SIG-M5 (cell line): Measurements from ENCODE around the gene CCDC71.

Experiments
- DNase-seq: peaks from one replicate; lab custom pipeline; 2025; lab: John Stamatoyannopoulos, UW

CCDC71 gene

DNA sequence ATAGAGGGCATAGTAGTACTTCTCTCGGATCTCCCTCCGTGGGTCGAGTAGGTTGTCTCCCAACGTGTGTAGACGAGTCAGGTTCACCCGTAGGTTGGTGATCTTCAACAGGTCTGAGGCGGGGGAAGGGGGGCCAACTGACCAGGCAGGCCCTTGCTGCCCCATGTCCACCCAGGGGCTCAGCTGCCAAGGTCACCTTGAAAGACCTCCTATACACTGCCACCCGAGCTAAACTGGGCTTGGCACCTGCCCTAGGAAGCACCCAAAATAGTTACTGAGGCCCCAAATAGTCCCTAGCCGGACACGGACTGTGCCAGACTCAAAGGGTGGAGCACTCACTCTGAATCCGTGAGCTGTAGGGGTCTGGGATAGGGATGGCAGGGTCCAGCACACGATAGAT is 35.1 kb downstream of the CCDC71 start:
- no peak for DNase-seq

- DNase-seq, result no peak
Observed at GRCh38 chr3:49124991-49125670, 41.0 kb downstream of the CCDC71 start.

- DNase-seq, result no peak
Observed at GRCh38 chr3:49124203-49124602, 41.9 kb downstream of the CCDC71 start.

DNA sequence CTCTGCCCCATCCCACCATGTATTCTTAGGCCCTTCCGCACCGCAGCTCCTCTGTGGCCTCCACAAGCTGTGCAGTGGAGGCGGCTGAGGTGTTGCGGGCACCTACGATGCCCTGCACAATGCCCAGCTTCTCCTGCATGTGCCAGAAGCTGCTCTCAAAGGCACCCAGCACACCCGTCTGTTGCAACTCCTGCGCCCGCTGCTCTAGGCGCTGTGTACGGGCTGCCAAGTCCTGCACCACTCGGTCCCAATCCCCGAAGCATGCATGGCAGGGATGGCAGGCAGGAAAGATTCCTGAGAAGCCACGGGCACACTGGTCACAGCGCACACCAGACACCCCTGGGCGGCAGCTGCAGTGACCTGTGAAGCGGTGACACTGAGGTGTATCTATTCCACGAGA is 42.4 kb downstream of the CCDC71 start:
- DNase-seq, result no peak

DNA sequence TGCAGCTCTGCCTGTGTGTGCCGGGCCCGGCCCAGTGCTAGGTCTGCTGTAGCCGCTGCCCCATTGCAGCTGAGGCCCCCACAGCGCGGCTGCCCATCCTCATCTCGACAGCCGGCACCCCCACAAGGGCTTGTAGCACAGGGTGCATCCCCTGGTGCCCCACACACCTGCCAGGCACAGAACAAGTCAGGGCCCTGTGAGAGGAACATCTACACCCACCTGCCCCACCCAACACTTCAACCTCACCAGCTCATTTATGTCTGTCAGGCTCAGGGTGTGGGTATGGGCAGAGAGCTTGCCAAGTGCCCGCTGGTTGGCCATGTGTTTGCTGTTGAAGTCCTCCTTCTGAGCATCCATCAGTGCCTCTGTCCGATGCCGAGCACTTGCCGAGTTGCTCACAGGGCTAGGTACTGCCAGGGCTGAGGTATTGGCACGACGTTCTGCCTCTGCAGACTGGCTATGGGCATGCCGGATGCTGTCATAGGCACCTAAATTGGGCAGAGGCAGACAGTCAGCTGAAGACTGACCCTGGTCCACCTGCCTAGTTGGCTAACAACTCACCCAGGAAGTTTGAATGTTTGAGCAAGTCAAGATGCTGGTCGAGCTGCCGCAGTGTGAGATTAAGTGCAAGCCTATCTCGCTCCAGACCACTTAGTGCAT is 43.1 kb downstream of the CCDC71 start:
- DNase-seq, result no peak

DNA sequence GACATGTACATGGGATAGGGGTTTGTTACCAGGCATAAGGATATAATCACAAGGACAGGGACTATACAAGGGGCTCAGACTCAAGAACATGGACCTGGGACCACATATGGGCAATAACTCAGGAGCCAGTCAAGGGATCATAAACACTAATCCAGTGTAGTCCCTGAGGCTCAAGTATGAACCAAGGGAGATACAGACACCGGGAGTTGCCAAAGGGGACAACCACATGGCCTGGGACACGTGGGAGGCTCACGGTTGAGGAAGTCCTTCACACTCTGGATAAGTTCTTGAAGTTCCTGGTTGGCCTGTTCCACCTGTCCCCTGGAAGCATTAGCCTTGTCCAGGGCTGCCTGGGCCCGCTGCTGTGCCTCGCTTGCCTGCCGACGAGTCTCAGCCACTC is 43.7 kb downstream of the CCDC71 start:
- DNase-seq, result no peak

DNA sequence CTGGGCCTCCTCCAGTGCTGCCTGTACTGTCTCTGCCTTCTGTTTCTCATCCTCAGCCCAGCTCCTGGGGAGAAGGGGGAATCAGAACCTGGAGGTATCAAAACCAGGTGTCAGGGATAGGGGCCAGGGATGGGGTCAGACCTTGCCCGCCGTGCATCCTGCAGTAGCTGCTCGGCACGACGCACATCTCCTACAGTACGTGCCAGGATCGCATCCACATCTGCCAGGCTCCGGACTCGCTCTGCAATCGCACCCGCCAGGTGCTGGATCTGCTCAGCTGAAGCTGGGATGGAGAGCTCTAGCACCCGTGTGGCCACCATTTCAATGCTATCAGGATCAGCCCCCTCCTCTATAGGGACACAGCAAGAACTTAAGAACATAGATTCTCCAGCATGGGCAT is 44.1 kb downstream of the CCDC71 start:
- no peak for DNase-seq

- no peak for DNase-seq
Observed at GRCh38 chr3:49121132-49121736, 44.9 kb downstream of the CCDC71 start.

GRCh38 chr3:49120438-49121131 is 45.5 kb downstream of the CCDC71 start, which contains the start of gene USP19:
Gene USP19, minus strand, starts transcription at chr3:49120823. Its CDS starts 1,678 bp downstream, at chr3:49119145.
- DNase-seq, result peak; percentile 47

DNA sequence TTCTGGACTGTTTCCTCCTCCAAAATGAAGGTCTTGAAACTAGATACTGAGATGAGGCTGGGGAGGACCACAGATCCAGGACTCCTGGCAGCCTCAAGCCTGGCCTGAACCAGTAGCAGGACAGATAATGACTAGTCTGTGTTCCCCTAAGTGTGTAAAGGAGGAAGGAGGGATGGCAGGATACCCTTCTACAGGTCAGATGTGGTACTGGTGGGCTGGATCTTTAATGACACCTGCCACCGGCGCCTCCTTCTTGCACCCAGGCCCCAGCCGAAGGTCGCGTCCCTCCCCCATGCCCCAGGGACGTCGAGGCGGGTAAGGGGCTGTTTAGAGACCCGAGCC is 46.1 kb downstream of the CCDC71 start:
- DNase-seq, result no peak

DNA sequence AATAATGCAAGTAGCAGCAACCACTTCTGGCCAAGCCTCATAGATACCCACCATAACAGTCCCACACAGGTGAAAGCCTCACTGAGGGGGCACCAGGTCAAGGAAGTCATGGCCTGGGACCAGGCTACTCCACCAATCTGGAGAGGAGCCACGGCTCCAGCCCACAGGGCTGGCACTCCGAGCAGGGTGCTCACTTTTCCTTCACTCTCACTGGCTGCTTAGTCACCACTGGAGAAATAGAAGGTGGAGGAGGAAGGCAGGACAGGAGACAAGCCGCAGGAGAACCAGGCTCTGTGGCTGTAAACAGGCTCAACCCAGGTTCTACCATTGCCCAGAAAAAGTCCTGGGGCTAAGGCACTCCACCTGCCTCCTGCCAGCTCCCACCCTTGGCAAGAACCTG is 46.7 kb downstream of the CCDC71 start:
- no peak for DNase-seq

DNA sequence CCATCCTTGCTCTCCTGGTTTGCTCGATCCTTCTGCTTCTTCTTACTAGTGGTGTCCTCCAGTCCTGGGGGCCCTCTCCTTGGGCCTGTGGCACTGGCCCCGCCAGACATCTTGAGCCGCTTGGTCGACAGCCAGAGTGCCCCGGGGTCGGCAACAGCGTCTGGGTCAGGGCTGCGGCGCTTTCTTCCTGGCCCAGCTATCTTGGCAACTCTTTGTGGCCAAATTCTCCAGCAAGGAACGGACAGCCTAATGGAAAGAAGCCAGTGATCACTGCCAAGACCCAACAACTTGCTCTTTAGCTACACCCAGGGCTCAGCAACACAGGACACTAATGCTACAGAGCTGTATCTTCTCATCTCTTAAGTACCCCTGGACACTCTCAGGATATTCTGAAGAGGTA is 47.1 kb downstream of the CCDC71 start:
- no peak for DNase-seq
